ENCODE measurements around the gene TUSC1.

GRCh38 chr9:25700430-25700829, 22.2 kb upstream of the TUSC1 start:
- TF ChIP-seq CTCF (IDR thresholded peaks at IDR 0.05; ENCODE audit: borderline replicate concordance, extremely low read depth, low read length, poor library complexity, severe bottlenecking) (no peak), EZH2 (IDR thresholded peaks at IDR 0.05; ENCODE audit: borderline replicate concordance, low read depth, low read length, severe bottlenecking) (no peak)

Data from DND-41 (cell line).